Measurements from ENCODE around the gene GIN1. TPM values are rescaled to one million over a fixed set of nuclear protein-coding genes. Genes with fewer than 3 reads are reported as not detected.

GIN1 gene
- total and polyA plus RNA-seq, 2 of the 4 experiments (the other 2 are of a cell fraction), result 2.9 to 3.1 TPM

- H3K27me3 ChIP-seq (ENCODE audit: control insufficient read depth, insufficient read depth, low read length), result no peaks in the 10 kb centered on the region
- POLR2A ChIA-PET (ENCODE audit: unreplicated experiment), result no interaction called here
- H2BK15ac ChIP-seq (ENCODE audit: low read depth, low read length), result no peak overlapping the region
- intact Hi-C loops (cut with micrococcal nuclease), result no loop called here
- H3K9ac ChIP-seq (ENCODE audit: low read depth, low read length), result no peak overlapping the region
- ATAC-seq (ENCODE audit: low read depth) (no peak), DNase-seq (no peak)
- no peak overlapping the region for H2AK9ac ChIP-seq (replicated peaks; ENCODE audit: low read depth, low read length, poor library complexity)
- dilution Hi-C loops (cut with HindIII; ENCODE audit: low sequenced_read_pairs, unreplicated experiment), result no loop called here
- no peaks in the 10 kb centered on the region for H3K9me3 ChIP-seq (ENCODE audit: control insufficient read depth, insufficient read depth, low read length)
- no peak overlapping the region for H3K4me2 ChIP-seq (ENCODE audit: low read depth, low read length)
- H2BK20ac ChIP-seq (ENCODE audit: low read depth, low read length), result no peak overlapping the region
- no peak overlapping the region for H3K18ac ChIP-seq (ENCODE audit: low read depth, low read length)
- H4K8ac ChIP-seq (ENCODE audit: low read depth in 2 of 2, low read length in 2 of 2), result no peak overlapping the region
- no peaks in the 10 kb centered on the region for H4K20me1 ChIP-seq (ENCODE audit: insufficient read depth, low read length)
- no peak overlapping the region for H2AK5ac ChIP-seq (ENCODE audit: low read depth, low read length)
- BruUV-seq (replicated peaks), result no TSS peak
- H2BK5ac ChIP-seq (ENCODE audit: low read depth, low read length, poor library complexity, severe bottlenecking), result no peak overlapping the region
- in situ Hi-C loops (cut with MboI; ENCODE audit: low sequenced_read_pairs), result loop anchor here (10.0 kb wide), 1 partner anchor 352 kb away; no protein-coding TSS in a partner anchor
- peaks cover 7% of the 10 kb centered on the region for H3K36me3 ChIP-seq (ENCODE audit: control insufficient read depth, insufficient read depth, low read length)
- H2AFZ ChIP-seq (replicated peaks; ENCODE audit: low read length, poor library complexity), result no peak overlapping the region
- no peak overlapping the region for H2BK120ac ChIP-seq (ENCODE audit: low read depth, low read length)
- H4K5ac ChIP-seq (ENCODE audit: low read depth, low read length), result no peak overlapping the region
- CTCF ChIA-PET, result no interaction called here
- no peak overlapping the region for H3K27ac ChIP-seq (ENCODE audit: insufficient read depth, low read length)
- H3K79me1 ChIP-seq (ENCODE audit: low read depth in 1 of 2, low read length in 2 of 2), result no peaks in the 10 kb centered on the region
- no peak overlapping the region for H3K14ac ChIP-seq (replicated peaks; ENCODE audit: low read depth, low read length)
- H4K91ac ChIP-seq (ENCODE audit: insufficient read depth, low read depth, low read length), result no peak overlapping the region
- WGBS, 2 experiments (ENCODE audit: extremely low coverage in 2 of 2, insufficient read length in 1 of 2), result 100% methylated on average over 1 of the region's 2 CpGs
- H3K4me1 ChIP-seq (ENCODE audit: control insufficient read depth, insufficient read depth, low read length), result no peaks in the 10 kb centered on the region
- no peak overlapping the region for H3K56ac ChIP-seq (ENCODE audit: extremely low read depth, insufficient read depth, low read length)
- H3K23ac ChIP-seq (ENCODE audit: low read depth, low read length), result no peak overlapping the region
- no peaks in the 10 kb centered on the region for H3K9me1 ChIP-seq (ENCODE audit: insufficient read depth, low read length)
- no peak overlapping the region for H3K4me3 ChIP-seq (ENCODE audit: insufficient read depth, low read depth, low read length)
- no peak for TF ChIP-seq CTCF (conservative IDR thresholded peaks at IDR 0.05; ENCODE audit: low read depth, low read length)
- TF ChIP-seq CEBPB (IDR thresholded peaks at IDR 0.05; ENCODE audit: low read depth, low read length), result no peak
- TF ChIP-seq ELK1 (IDR thresholded peaks at IDR 0.05; ENCODE audit: borderline replicate concordance, low read depth, low read length), result no peak
- TF ChIP-seq SMC3 (IDR thresholded peaks at IDR 0.05; ENCODE audit: low read depth, low read length), result no peak
- no peak for TF ChIP-seq BHLHE40 (IDR thresholded peaks at IDR 0.05; ENCODE audit: low read depth, low read length)
- TF ChIP-seq NFE2L2 (IDR thresholded peaks at IDR 0.05; ENCODE audit: low read depth, low read length), result no peak
- no peak for TF ChIP-seq FOS (IDR thresholded peaks at IDR 0.05; ENCODE audit: low read depth, low read length)
- TF ChIP-seq RFX5 (IDR thresholded peaks at IDR 0.05; ENCODE audit: low read depth, low read length), result no peak
- TF ChIP-seq RCOR1 (IDR thresholded peaks at IDR 0.05; ENCODE audit: insufficient replicate concordance, low read length), result no peak
- no peak for TF ChIP-seq RAD21 (IDR thresholded peaks at IDR 0.05; ENCODE audit: low read length)
- TF ChIP-seq MAFK (IDR thresholded peaks at IDR 0.05; ENCODE audit: low read depth, low read length), result no peak
- H3K4ac ChIP-seq (ENCODE audit: low read depth, low read length), result no peak overlapping the region
Observed at GRCh38 chr5:103036601-103037000, 83.3 kb downstream of the GIN1 start.

Measured in IMR-90 (cell line).